Measurements from ENCODE around the gene DPP9. TPM values are rescaled to one million over a fixed set of nuclear protein-coding genes. Genes with fewer than 3 reads are reported as not detected.

Gene DPP9
- total RNA-seq, 1 donor from 2014 or later, result 53.8 TPM

DNA sequence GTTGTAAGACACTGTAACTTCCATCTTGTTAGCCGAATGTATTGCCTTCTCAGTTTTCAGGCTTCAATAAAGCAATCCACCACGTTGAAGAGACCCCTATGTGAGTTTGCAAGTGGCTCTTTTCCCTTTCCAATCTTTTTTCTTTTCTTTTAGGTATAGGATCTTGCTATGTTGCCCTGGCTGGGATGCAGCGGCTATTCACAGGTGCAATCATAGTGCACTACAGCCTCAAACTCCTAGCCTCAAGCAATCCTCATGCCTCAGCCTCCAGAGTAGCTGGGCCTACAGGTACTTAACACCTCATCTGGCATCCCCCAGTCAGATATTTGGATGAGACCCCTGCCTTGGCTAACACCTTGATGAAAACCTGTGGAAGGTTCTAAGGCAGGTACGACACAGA is 34.4 kb upstream of the DPP9 start:
- Histone ChIP-seq H3K36me3 (no peaks in the 10 kb centered on the region), H3K27me3 (no peaks in the 10 kb centered on the region), H3K9me3 (no peaks in the 10 kb centered on the region), H3K4me3 (no peak overlapping the region), H3K27ac (no peak overlapping the region), H3K4me1 (peaks cover 8% of the 10 kb centered on the region)
- intact Hi-C loops (cut with DNase I), result no loop called here
- no peak for DNase-seq (ENCODE audit: extremely low spot score in 2 of 2)
- TF ChIP-seq, protein P1, sequence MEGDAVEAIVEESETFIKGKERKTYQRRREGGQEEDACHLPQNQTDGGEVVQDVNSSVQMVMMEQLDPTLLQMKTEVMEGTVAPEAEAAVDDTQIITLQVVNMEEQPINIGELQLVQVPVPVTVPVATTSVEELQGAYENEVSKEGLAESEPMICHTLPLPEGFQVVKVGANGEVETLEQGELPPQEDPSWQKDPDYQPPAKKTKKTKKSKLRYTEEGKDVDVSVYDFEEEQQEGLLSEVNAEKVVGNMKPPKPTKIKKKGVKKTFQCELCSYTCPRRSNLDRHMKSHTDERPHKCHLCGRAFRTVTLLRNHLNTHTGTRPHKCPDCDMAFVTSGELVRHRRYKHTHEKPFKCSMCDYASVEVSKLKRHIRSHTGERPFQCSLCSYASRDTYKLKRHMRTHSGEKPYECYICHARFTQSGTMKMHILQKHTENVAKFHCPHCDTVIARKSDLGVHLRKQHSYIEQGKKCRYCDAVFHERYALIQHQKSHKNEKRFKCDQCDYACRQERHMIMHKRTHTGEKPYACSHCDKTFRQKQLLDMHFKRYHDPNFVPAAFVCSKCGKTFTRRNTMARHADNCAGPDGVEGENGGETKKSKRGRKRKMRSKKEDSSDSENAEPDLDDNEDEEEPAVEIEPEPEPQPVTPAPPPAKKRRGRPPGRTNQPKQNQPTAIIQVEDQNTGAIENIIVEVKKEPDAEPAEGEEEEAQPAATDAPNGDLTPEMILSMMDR (IDR thresholded peaks at IDR 0.05), result no peak
- TF ChIP-seq POLR2A (IDR thresholded peaks at IDR 0.05) (no peak), POLR2AphosphoS5 (IDR thresholded peaks at IDR 0.05; ENCODE audit: insufficient read depth in 1 of 2, low read depth in 1 of 2) (no peak)

DNA sequence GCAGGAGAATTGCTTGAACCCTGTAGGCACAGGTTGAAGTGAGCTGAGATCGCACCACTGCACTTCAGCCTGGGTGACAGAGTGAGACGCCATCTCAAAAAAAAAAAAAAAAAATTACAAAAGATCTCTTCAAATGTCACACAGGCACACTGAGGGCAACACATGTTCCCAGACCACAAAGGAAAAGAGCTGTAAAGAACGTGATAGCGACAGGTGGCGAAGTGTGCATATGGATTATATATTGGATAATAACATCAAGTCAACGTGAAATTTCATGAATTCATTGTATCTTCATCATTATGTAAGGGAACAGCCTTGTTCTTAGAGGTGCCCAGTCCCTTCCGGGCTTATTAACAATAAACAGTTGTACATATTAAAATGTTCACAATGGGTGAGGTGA is 31.8 kb upstream of the DPP9 start:
- intact Hi-C loops (cut with DNase I), result no loop called here
- TF ChIP-seq POLR2AphosphoS5 (IDR thresholded peaks at IDR 0.05; ENCODE audit: insufficient read depth in 1 of 2, low read depth in 1 of 2) (no peak), POLR2A (IDR thresholded peaks at IDR 0.05) (no peak)
- TF ChIP-seq, protein P1 (IDR thresholded peaks at IDR 0.05), result no peak

DNA sequence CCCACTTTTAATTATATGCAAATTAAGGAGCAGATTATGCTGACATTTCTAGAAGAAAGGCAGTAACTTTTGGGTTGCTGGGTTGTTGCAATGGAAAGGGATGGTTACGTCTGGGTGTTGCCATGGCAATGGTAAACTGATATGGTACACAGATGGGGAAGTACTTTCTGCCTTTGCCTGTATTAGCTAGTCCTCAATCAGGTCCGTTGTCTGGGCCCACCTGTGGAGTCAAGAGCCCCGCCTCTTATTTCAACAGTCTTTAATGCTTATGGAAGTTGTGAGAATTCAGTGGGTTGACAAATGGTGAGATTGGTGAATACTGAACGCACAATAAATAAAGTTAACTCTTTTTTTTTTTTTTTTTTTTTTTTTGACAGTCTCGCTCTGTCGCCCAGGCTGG is 30.6 kb upstream of the DPP9 start:
- no peak for DNase-seq (ENCODE audit: extremely low spot score in 2 of 2)
- no peak for TF ChIP-seq POLR2A (IDR thresholded peaks at IDR 0.05)
- TF ChIP-seq, protein P1 (IDR thresholded peaks at IDR 0.05), result no peak
- Histone ChIP-seq H3K27ac (no peak overlapping the region), H3K36me3 (no peaks in the 10 kb centered on the region), H3K4me3 (no peak overlapping the region), H3K4me1 (no peaks in the 10 kb centered on the region), H3K9me3 (no peaks in the 10 kb centered on the region), H3K27me3 (no peaks in the 10 kb centered on the region)
- intact Hi-C loops (cut with DNase I), result no loop called here

More for the DNA sequence above, 31.8 kb upstream of the DPP9 start:
- Histone ChIP-seq H3K36me3 (no peaks in the 10 kb centered on the region), H3K4me3 (no peak overlapping the region), H3K9me3 (no peaks in the 10 kb centered on the region), H3K27ac (no peak overlapping the region), H3K27me3 (no peaks in the 10 kb centered on the region), H3K4me1 (peaks cover 8% of the 10 kb centered on the region)
- no peak for DNase-seq (ENCODE audit: extremely low spot score in 2 of 2)

DNA sequence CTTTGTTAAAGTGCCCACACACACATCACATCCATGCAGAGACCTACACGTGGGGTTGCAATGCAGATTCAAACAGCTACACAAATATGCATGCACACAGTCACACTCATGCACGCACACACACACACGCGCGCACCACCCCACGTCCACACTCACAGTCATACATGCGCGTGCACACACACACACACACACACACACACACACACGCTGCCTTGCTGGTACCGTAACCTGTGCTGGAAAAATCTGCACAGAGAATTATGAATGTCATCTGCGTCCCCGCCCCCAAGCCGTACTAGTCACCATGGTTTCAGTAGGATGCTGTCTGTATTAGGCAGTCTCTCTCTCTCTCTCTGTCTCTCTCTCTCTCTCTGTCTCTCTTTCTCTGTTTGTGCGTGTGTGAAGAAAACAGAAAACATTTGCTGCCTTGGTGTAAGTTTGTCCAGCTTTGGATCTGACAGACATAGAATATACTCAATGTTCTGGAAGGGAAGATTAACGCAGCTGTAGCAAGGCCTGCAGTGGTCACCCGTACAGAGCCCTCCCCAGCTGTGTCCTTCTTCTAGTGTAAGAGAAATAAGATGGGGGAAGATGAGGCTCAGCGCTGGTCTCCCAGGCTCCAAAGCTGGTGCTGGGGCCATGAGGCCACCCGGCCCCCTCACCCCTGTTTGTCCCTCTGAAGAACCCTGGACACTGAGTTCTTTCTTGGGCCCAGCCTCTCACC is 26.4 kb upstream of the DPP9 start:
- no peaks in the 10 kb centered on the region for H3K27me3 ChIP-seq
- intact Hi-C loops (cut with DNase I), result no loop called here

GRCh38 chr19:4748589-4748988 is 24.9 kb upstream of the DPP9 start:
- H3K36me3 ChIP-seq, result no peaks in the 10 kb centered on the region
- H3K4me1 ChIP-seq, result peaks cover 16% of the 10 kb centered on the region
- no peaks in the 10 kb centered on the region for H3K9me3 ChIP-seq
- TF ChIP-seq POLR2AphosphoS5 (IDR thresholded peaks at IDR 0.05; ENCODE audit: insufficient read depth in 1 of 2, low read depth in 1 of 2) (no peak), POLR2A (IDR thresholded peaks at IDR 0.05) (no peak)
- TF ChIP-seq, protein P1 (IDR thresholded peaks at IDR 0.05), result no peak
- H3K27me3 ChIP-seq, result no peaks in the 10 kb centered on the region
- no peak overlapping the region for H3K4me3 ChIP-seq
- no peak for DNase-seq (ENCODE audit: extremely low spot score in 2 of 2)
- intact Hi-C loops (cut with DNase I), result no loop called here
- H3K27ac ChIP-seq, result no peak overlapping the region

More for the DNA sequence above, 26.4 kb upstream of the DPP9 start:
- no peak for DNase-seq (ENCODE audit: extremely low spot score in 2 of 2)
- H3K9me3 ChIP-seq, result no peaks in the 10 kb centered on the region
- no peak overlapping the region for H3K4me3 ChIP-seq
- H3K36me3 ChIP-seq, result no peaks in the 10 kb centered on the region
- no peak overlapping the region for H3K27ac ChIP-seq
- TF ChIP-seq, protein P1 (IDR thresholded peaks at IDR 0.05), result no peak
- TF ChIP-seq POLR2AphosphoS5 (IDR thresholded peaks at IDR 0.05; ENCODE audit: insufficient read depth in 1 of 2, low read depth in 1 of 2), result no peak
- TF ChIP-seq POLR2A (IDR thresholded peaks at IDR 0.05), result no peak
- H3K4me1 ChIP-seq, result peaks cover 6% of the 10 kb centered on the region
